CMK (cell line): Measurements from ENCODE around the gene MYCN.
"Not testable (repeated sequence)": the region's sequence is repeated elsewhere in the genome, so short reads cannot be mapped to it uniquely, and the experiment has no call there.

Source experiments
- DNase-seq: peaks from one replicate; pipeline ENCODE4 v3.0.0-alpha.2; 2010; ENCODE audit warnings: low read depth

Gene MYCN

GRCh38 chr2:15957881-15958713, 17.7 kb downstream of the MYCN start:
- no peak for DNase-seq

GRCh38 chr2:15959331-15960153, 19.2 kb downstream of the MYCN start:
- DNase-seq: no peak

GRCh38 chr2:15960154-15960520, 19.8 kb downstream of the MYCN start:
- not testable (repeated sequence) for DNase-seq

- DNase-seq: not testable (repeated sequence)
These were observed 23.0 kb downstream of the MYCN start for GRCh38 chr2:15963109-15963976.

GRCh38 chr2:15963977-15964670, 23.8 kb downstream of the MYCN start:
- no peak for DNase-seq

GRCh38 chr2:15964936-15965563, 24.7 kb downstream of the MYCN start:
- no peak for DNase-seq

GRCh38 chr2:15965564-15966019, 25.2 kb downstream of the MYCN start:
- no peak for DNase-seq

GRCh38 chr2:15967415-15968279, 27.3 kb downstream of the MYCN start:
- DNase-seq: no peak

- DNase-seq: no peak
These were observed 28.2 kb downstream of the MYCN start for GRCh38 chr2:15968280-15969178.

GRCh38 chr2:15969214-15969613, 28.9 kb downstream of the MYCN start:
- no peak for DNase-seq

GRCh38 chr2:15970701-15971100, 30.4 kb downstream of the MYCN start:
- DNase-seq: no peak

- DNase-seq: no peak
These were observed 31.0 kb downstream of the MYCN start for GRCh38 chr2:15971351-15971750.

GRCh38 chr2:15971831-15972522, 31.6 kb downstream of the MYCN start:
- DNase-seq: no peak

GRCh38 chr2:15973481-15974401, 33.4 kb downstream of the MYCN start:
- no peak for DNase-seq

- DNase-seq: no peak
These were observed 34.4 kb downstream of the MYCN start for GRCh38 chr2:15974565-15975260.

GRCh38 chr2:15975261-15975600, 34.9 kb downstream of the MYCN start:
- DNase-seq: no peak

- no peak for DNase-seq
These were observed 35.3 kb downstream of the MYCN start for GRCh38 chr2:15975676-15976075.
